ENCODE results near the gene OR2T5.
"Not testable (repeated sequence)": the region's sequence is repeated elsewhere in the genome, so short reads cannot be mapped to it uniquely, and the experiment has no call there.

OR2T5 gene

DNA sequence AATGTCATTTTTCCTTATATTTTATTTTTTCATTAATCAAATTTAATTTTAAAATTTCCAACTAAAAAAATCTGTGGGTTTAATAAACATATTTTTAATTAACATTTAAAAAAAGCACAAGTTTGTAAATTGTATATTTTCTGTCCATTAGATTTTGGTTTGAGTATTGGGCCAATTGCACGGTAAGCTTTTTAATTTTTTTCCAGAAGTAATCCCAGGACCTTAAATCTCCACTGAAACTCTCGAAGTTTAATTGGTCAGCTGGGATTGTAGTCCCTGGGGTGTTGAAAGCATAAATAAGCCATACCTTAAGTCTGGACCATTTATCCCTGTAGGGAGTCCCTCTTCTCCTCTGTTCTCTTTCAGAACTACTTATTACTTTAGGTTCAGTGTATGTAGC lies 19.4 kb downstream of the OR2T5 start, which contains the start of gene OR2G6:
TSS of gene OR2G6 (plus strand) at position 301 of the 400 bp plus-strand sequence. CDS start 13,574 bp downstream, outside the sequence.
- not testable (repeated sequence) for H3K27ac ChIP-seq (ENCODE audit: low read length); H2AFZ ChIP-seq (ENCODE audit: low read depth, low read length); H3K4me1 ChIP-seq (ENCODE audit: insufficient read depth, low read length); H3K9me3 ChIP-seq (ENCODE audit: insufficient read depth, low read length, severe bottlenecking); H3K36me3 ChIP-seq (ENCODE audit: insufficient read depth, low read length); DNase-seq; ATAC-seq (ENCODE audit: insufficient read depth, low read depth); H3K4me3 ChIP-seq (ENCODE audit: low read depth in 1 of 2, low read length in 2 of 2); H3K79me2 ChIP-seq (ENCODE audit: insufficient read depth, low read length); H3K27me3 ChIP-seq (ENCODE audit: insufficient read depth, low read length, poor library complexity); H4K20me1 ChIP-seq (ENCODE audit: insufficient read depth, low read length); H3K9ac ChIP-seq (ENCODE audit: low read depth, low read length); H3K4me2 ChIP-seq (ENCODE audit: insufficient read depth, low read length)

DNA sequence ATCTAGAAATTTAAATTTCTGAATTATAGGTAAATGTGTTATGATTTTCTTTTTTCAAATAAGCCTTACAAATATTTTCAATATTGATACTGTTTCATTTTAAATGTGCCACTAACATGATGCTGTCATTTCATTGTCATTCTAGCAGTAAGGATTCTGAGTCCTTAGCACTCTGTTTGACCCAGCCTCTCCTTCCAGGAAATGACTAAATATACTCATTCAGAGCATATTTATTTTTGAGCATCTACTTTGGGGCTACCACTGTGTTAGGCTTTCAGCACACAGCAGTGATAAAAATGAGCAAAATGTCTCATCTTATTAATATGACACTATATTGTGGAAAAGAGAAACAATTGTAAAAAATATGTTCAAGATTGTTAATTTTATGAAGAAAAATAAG lies 21.8 kb downstream of the OR2T5 start:
- H3K4me3 ChIP-seq (ENCODE audit: low read depth in 1 of 2, low read length in 2 of 2); H2AFZ ChIP-seq (ENCODE audit: low read depth, low read length); H3K9me3 ChIP-seq (ENCODE audit: insufficient read depth, low read length, severe bottlenecking); H3K27me3 ChIP-seq (ENCODE audit: insufficient read depth, low read length, poor library complexity); H3K4me2 ChIP-seq (ENCODE audit: insufficient read depth, low read length); H3K9ac ChIP-seq (ENCODE audit: low read depth, low read length); ATAC-seq (ENCODE audit: insufficient read depth, low read depth); H4K20me1 ChIP-seq (ENCODE audit: insufficient read depth, low read length); H3K36me3 ChIP-seq (ENCODE audit: insufficient read depth, low read length); H3K27ac ChIP-seq (ENCODE audit: low read length); DNase-seq; H3K4me1 ChIP-seq (ENCODE audit: insufficient read depth, low read length); H3K79me2 ChIP-seq (ENCODE audit: insufficient read depth, low read length): not testable (repeated sequence)

DNA sequence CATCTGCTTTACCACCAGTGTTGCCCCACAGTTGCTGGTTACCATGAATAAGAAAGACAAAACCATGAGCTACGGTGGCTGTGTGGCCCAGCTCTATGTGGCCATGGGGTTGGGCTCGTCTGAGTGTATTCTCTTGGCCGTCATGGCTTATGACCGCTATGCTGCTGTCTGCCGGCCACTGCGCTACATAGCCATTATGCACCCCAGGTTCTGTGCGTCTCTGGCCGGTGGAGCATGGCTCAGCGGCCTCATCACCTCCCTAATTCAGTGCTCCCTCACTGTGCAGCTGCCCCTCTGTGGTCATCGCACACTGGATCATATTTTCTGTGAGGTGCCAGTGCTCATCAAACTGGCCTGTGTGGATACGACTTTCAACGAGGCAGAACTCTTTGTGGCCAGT lies 33.5 kb downstream of the OR2T5 start:
- H3K27me3 ChIP-seq (ENCODE audit: insufficient read depth, low read length, poor library complexity) = no peaks in the 10 kb centered on the region

GRCh38 chr1:248537449-248537848 lies 49.1 kb downstream of the OR2T5 start:
- H3K4me3 ChIP-seq (ENCODE audit: low read depth in 1 of 2, low read length in 2 of 2); H3K9me3 ChIP-seq (ENCODE audit: insufficient read depth, low read length, severe bottlenecking); H2AFZ ChIP-seq (ENCODE audit: low read depth, low read length); H4K20me1 ChIP-seq (ENCODE audit: insufficient read depth, low read length); H3K9ac ChIP-seq (ENCODE audit: low read depth, low read length); H3K36me3 ChIP-seq (ENCODE audit: insufficient read depth, low read length); H3K4me2 ChIP-seq (ENCODE audit: insufficient read depth, low read length); H3K27me3 ChIP-seq (ENCODE audit: insufficient read depth, low read length, poor library complexity); H3K27ac ChIP-seq (ENCODE audit: low read length); H3K79me2 ChIP-seq (ENCODE audit: insufficient read depth, low read length); ATAC-seq (ENCODE audit: insufficient read depth, low read depth); DNase-seq; H3K4me1 ChIP-seq (ENCODE audit: insufficient read depth, low read length): not testable (repeated sequence)

More for the DNA sequence above, 33.5 kb downstream of the OR2T5 start:
- Histone ChIP-seq H3K4me3 (ENCODE audit: low read depth in 1 of 2, low read length in 2 of 2) (no peak overlapping the region), H3K9ac (ENCODE audit: low read depth, low read length) (no peak overlapping the region), H3K9me3 (ENCODE audit: insufficient read depth, low read length, severe bottlenecking) (no peaks in the 10 kb centered on the region), H3K4me2 (ENCODE audit: insufficient read depth, low read length) (no peak overlapping the region), H3K4me1 (ENCODE audit: insufficient read depth, low read length) (no peaks in the 10 kb centered on the region), H3K36me3 (ENCODE audit: insufficient read depth, low read length) (no peaks in the 10 kb centered on the region), H4K20me1 (ENCODE audit: insufficient read depth, low read length) (no peaks in the 10 kb centered on the region), H3K27ac (ENCODE audit: low read length) (no peak overlapping the region), H3K79me2 (ENCODE audit: insufficient read depth, low read length) (no peaks in the 10 kb centered on the region), H2AFZ (ENCODE audit: low read depth, low read length) (no peak overlapping the region)
- ATAC-seq (ENCODE audit: insufficient read depth, low read depth) = no peak
- DNase-seq = no peak
- TF ChIP-seq EZH2 (IDR thresholded peaks at IDR 0.05; ENCODE audit: borderline replicate concordance, low read depth, low read length, severe bottlenecking) = no peak
- TF ChIP-seq, protein P1, sequence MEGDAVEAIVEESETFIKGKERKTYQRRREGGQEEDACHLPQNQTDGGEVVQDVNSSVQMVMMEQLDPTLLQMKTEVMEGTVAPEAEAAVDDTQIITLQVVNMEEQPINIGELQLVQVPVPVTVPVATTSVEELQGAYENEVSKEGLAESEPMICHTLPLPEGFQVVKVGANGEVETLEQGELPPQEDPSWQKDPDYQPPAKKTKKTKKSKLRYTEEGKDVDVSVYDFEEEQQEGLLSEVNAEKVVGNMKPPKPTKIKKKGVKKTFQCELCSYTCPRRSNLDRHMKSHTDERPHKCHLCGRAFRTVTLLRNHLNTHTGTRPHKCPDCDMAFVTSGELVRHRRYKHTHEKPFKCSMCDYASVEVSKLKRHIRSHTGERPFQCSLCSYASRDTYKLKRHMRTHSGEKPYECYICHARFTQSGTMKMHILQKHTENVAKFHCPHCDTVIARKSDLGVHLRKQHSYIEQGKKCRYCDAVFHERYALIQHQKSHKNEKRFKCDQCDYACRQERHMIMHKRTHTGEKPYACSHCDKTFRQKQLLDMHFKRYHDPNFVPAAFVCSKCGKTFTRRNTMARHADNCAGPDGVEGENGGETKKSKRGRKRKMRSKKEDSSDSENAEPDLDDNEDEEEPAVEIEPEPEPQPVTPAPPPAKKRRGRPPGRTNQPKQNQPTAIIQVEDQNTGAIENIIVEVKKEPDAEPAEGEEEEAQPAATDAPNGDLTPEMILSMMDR (IDR thresholded peaks at IDR 0.05; ENCODE audit: borderline replicate concordance, extremely low read depth, low read length, poor library complexity, severe bottlenecking) = no peak

All from DND-41 (cell line).